ENCODE measurements around the gene NPAS3.

- no peak for TF ChIP-seq POLR2AphosphoS5 (IDR thresholded peaks at IDR 0.05; ENCODE audit: low read depth, low read length)
- TF ChIP-seq POLR2A (IDR thresholded peaks at IDR 0.05; ENCODE audit: low read depth, low read length): no peak
Measured at GRCh38 chr14:33700052-33700451, 761.4 kb downstream of the NPAS3 start.
